Stimulated activated CD4-positive, alpha-beta T cell treated with anti-CD3 and anti-CD28 coated beads, Interleukin-4, amount 100 ng/mL, for 48 hours (primary cell): ENCODE data around the gene GFM1.
A peak's percentile ranks its signal among the peaks of the same experiment; 100 is the strongest.

Source experiments
- DNase-seq, 2 donors: peaks; one replicate each; pipeline ENCODE4 v3.0.0-alpha.2; 2020; ENCODE audit warnings: low read depth in 2 of 2

The GFM1 gene

GRCh38 chr3:158644345-158644908 is at the start of gene GFM1:
Gene GFM1 (plus strand): TSS chr3:158644527. CDS start chr3:158644635, 108 bp downstream.
- peak; percentile 66 to 85 for DNase-seq

GRCh38 chr3:158600787-158601186 is 43.5 kb upstream of the GFM1 start:
- no peak for DNase-seq

GRCh38 chr3:158602227-158602626 is 42.1 kb upstream of the GFM1 start:
- DNase-seq, result no peak

GRCh38 chr3:158617982-158618875 is 26.1 kb upstream of the GFM1 start:
- no peak for DNase-seq

GRCh38 chr3:158625881-158626280 is 18.4 kb upstream of the GFM1 start:
- no peak for DNase-seq

GRCh38 chr3:158631981-158632380 is 12.3 kb upstream of the GFM1 start:
- DNase-seq, result no peak

- no peak for DNase-seq
These were observed 3.7 kb upstream of the GFM1 start for GRCh38 chr3:158640646-158641045.

GRCh38 chr3:158642005-158642404 is 2.3 kb upstream of the GFM1 start:
- DNase-seq, result no peak

- no peak for DNase-seq
These were observed 1.7 kb upstream of the GFM1 start for GRCh38 chr3:158642474-158643210.

- no peak for DNase-seq
These were observed 5.5 kb downstream of the GFM1 start for GRCh38 chr3:158649791-158650190.

GRCh38 chr3:158651192-158651591 is 6.9 kb downstream of the GFM1 start:
- no peak for DNase-seq

- no peak for DNase-seq
These were observed 8.1 kb downstream of the GFM1 start for GRCh38 chr3:158652463-158652862.

GRCh38 chr3:158658889-158659288 is 14.6 kb downstream of the GFM1 start:
- no peak for DNase-seq

GRCh38 chr3:158659454-158660237 is 15.3 kb downstream of the GFM1 start:
- peak; percentile 33 to 38 for DNase-seq

GRCh38 chr3:158660711-158661110 is 16.4 kb downstream of the GFM1 start:
- no peak for DNase-seq

- DNase-seq, result no peak
These were observed 18.9 kb downstream of the GFM1 start for GRCh38 chr3:158663246-158663645.

- DNase-seq, result no peak
These were observed 19.5 kb downstream of the GFM1 start for GRCh38 chr3:158663832-158664231.

- no peak for DNase-seq
These were observed 22.1 kb downstream of the GFM1 start for GRCh38 chr3:158666416-158666815.

- DNase-seq, result no peak
These were observed 24.2 kb downstream of the GFM1 start for GRCh38 chr3:158668506-158668905.

- no peak for DNase-seq
These were observed 27.5 kb downstream of the GFM1 start for GRCh38 chr3:158671821-158672214.

- DNase-seq, result peak; percentile 66 to 78
These were observed 28.2 kb downstream of the GFM1 start, which contains the start of gene LXN for GRCh38 chr3:158672215-158673176. Gene LXN (minus strand): TSS chr3:158672648. CDS start chr3:158672478, 170 bp downstream.
